Muscle of leg (tissue), 11 donors: Measurements from ENCODE around the gene EXT2. TPM values are rescaled to one million over a fixed set of nuclear protein-coding genes. Genes with fewer than 3 reads are reported as not detected.
A peak's percentile ranks its signal among the peaks of the same experiment; 100 is the strongest.

ENCODE experiments used
- DNase-seq: peaks from one replicate; pipeline ENCODE4 v3.0.0; 2013
- H3K27ac ChIP-seq: one replicate; pipeline ENCODE4 v1.5.1; 2013; ENCODE audit warnings: mild to moderate bottlenecking, low read length, control low read depth
- H3K27me3 ChIP-seq: one replicate; pipeline ENCODE4 v1.6.1; 2013; ENCODE audit warnings: low read length; ENCODE audit not compliant: control insufficient read depth, insufficient read depth
- H3K36me3 ChIP-seq: one replicate; pipeline ENCODE4 v1.6.1; 2013; ENCODE audit warnings: low read length; ENCODE audit not compliant: control insufficient read depth, insufficient read depth
- H3K4me1 ChIP-seq: one replicate; pipeline ENCODE4 v1.6.1; 2013; ENCODE audit warnings: low read length; ENCODE audit not compliant: control insufficient read depth, insufficient read depth
- H3K4me3 ChIP-seq: one replicate; pipeline ENCODE4 v1.5.1; 2013; ENCODE audit warnings: low read length, control low read depth
- H3K9me3 ChIP-seq: replicated peaks from 2 replicates; pipeline ENCODE4 v1.6.1; 2013; ENCODE audit warnings: low read depth, low read length; ENCODE audit not compliant: control insufficient read depth
- whole genome bisulfite sequencing: methylation state at CpG from one replicate; pipeline ENCODE4 v1.1.5; 2013; ENCODE audit warnings: missing lambda C conversion rate; ENCODE audit not compliant: insufficient coverage; 5-methylcytosine and 5-hydroxymethylcytosine counted together
- polyA plus RNA-seq, 8 donors: library from polyadenylated mRNA; unstranded; fragments of 120-200 nt; gene quantifications; one replicate each; pipeline versions ENCODE4 v1.2.1 to v1.2.3, GENCODE V29; 2013; ENCODE audit warnings: inconsistent platforms in 1 of 8, low replicate concordance in 1 of 8; ENCODE audit not compliant: insufficient read length in 8 of 8, insufficient read depth in 1 of 8
- total RNA-seq: library from RNA; stranded (reverse); fragments of 120-200 nt; gene quantifications from one replicate; pipeline ENCODE4 v1.2.4, GENCODE V29; 2013

EXT2 gene
- total and polyA plus RNA-seq, 9 donors, result 44.3 to 66.8 (median 56.2) TPM

- WGBS, result 100% methylated on average over 1 of the region's 6 CpGs
- no peak for DNase-seq
- Histone ChIP-seq H3K4me1 (peaks cover 2% of the 10 kb centered on the region), H3K27ac (no peak overlapping the region), H3K36me3 (no peaks in the 10 kb centered on the region), H3K27me3 (no peaks in the 10 kb centered on the region), H3K9me3 (peaks cover 2% of the 10 kb centered on the region), H3K4me3 (no peak overlapping the region)
Observed at GRCh38 chr11:44212128-44212527, 116.7 kb downstream of the EXT2 start.

GRCh38 chr11:44213148-44213547 is 117.7 kb downstream of the EXT2 start:
- Histone ChIP-seq H3K27me3 (no peaks in the 10 kb centered on the region), H3K4me1 (peaks cover 2% of the 10 kb centered on the region)
- WGBS, result no CpG with 5 or more reads among the region's 1 CpG

DNA sequence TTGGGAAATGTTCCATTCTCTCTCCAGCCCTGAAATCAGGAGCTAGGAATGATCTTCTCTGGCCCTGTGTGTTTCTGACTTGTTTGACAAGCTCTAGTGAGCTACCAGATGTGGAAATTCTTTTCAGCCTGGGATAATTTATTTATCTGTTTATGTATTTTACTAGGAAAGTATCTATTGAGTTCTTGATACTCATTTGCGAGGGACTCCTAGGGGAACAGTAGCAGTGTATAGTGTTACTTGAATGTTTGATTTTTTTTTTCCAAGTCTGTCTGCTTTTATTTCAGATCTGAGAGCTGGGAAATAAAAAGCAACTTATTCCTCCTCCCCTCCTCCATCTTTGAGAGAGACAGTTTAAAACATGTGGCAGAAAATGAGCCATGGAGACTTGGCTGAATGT is 122.0 kb downstream of the EXT2 start:
- WGBS, result no CpG with 5 or more reads among the region's 1 CpG
- no peaks in the 10 kb centered on the region for H3K27me3 ChIP-seq

More at GRCh38 chr11:44213148-44213547, 117.7 kb downstream of the EXT2 start:
- Histone ChIP-seq H3K4me3 (no peak overlapping the region), H3K36me3 (peaks cover 2% of the 10 kb centered on the region), H3K27ac (no peak overlapping the region), H3K9me3 (peaks cover 2% of the 10 kb centered on the region)
- no peak for DNase-seq

GRCh38 chr11:44219830-44220796 is 124.6 kb downstream of the EXT2 start:
- DNase-seq, result no peak
- no peak overlapping the region for H3K4me3 ChIP-seq
- peaks cover 7% of the 10 kb centered on the region for H3K4me1 ChIP-seq
- H3K27me3 ChIP-seq, result no peaks in the 10 kb centered on the region
- H3K9me3 ChIP-seq, result no peaks in the 10 kb centered on the region
- H3K27ac ChIP-seq, result no peak overlapping the region
- WGBS, result 74% methylated on average over 2 of the region's 4 CpGs
- H3K36me3 ChIP-seq, result peaks cover 3% of the 10 kb centered on the region

More for the DNA sequence above, 122.0 kb downstream of the EXT2 start:
- Histone ChIP-seq H3K27ac (peak overlapping the region; percentile 21), H3K4me1 (peaks cover 7% of the 10 kb centered on the region), H3K36me3 (peaks cover 3% of the 10 kb centered on the region), H3K4me3 (no peak overlapping the region), H3K9me3 (peaks cover 2% of the 10 kb centered on the region)
- peak; percentile 69 for DNase-seq

DNA sequence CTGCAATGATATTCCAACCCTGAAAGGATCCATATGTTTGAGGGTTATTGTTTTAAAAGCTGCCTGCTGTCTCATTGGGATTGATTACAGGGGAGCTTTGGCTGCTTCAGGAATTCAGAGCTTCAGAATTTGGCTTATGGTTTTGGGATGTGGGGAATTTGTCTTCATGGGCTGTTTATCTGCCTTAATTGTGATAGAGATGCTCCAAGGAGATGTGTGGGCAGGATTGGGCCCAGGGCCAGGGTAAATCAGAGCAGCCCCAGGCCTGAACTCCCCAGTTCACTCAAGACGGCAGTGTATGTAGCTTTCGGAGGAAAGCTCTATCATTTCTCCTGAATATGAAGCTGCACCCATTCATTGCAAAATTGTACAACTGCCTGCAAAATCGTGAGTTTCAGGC is 126.0 kb downstream of the EXT2 start:
- H3K4me3 ChIP-seq, result no peak overlapping the region
- H3K27me3 ChIP-seq, result no peaks in the 10 kb centered on the region
- peaks cover 12% of the 10 kb centered on the region for H3K4me1 ChIP-seq
- no peak for DNase-seq
- no peak overlapping the region for H3K27ac ChIP-seq
- no peaks in the 10 kb centered on the region for H3K9me3 ChIP-seq
- no CpG with 5 or more reads among the region's 3 CpGs for WGBS
- peaks cover 3% of the 10 kb centered on the region for H3K36me3 ChIP-seq

- DNase-seq, result no peak
- Histone ChIP-seq H3K4me3 (no peak overlapping the region), H3K27me3 (no peaks in the 10 kb centered on the region), H3K4me1 (peaks cover 15% of the 10 kb centered on the region), H3K36me3 (peaks cover 3% of the 10 kb centered on the region), H3K9me3 (no peaks in the 10 kb centered on the region), H3K27ac (no peak overlapping the region)
- no CpG with 5 or more reads among the region's 2 CpGs for WGBS
Observed at GRCh38 chr11:44221992-44222391, 126.5 kb downstream of the EXT2 start.

DNA sequence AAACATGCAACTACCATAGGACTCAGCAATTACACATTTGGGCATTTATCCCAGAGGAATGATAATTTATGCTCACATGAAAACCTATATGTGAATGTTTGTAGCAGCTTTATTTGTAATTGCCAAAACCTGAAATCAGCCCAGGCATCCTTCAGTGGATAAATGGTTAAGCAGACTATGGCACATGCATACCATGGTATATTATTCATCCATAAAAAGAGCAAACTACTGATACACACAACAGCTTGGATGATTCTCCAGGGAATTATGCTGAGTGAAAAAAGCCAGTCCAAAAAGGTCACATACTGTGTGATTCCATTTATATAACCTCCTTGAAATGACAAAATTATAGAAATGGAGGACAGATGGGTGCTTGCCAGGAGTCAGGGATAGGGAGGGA is 127.8 kb downstream of the EXT2 start:
- no peaks in the 10 kb centered on the region for H3K9me3 ChIP-seq
- H3K4me1 ChIP-seq, result peaks cover 19% of the 10 kb centered on the region
- H3K4me3 ChIP-seq, result no peak overlapping the region
- no peak for DNase-seq
- H3K36me3 ChIP-seq, result peaks cover under 1% of the 10 kb centered on the region
- no peaks in the 10 kb centered on the region for H3K27me3 ChIP-seq
- H3K27ac ChIP-seq, result no peak overlapping the region

- H3K27ac ChIP-seq, result peak overlapping the region; percentile 50
- peaks cover 32% of the 10 kb centered on the region for H3K4me1 ChIP-seq
- WGBS, result 83% methylated on average over 1 of the region's 3 CpGs
- DNase-seq, result peak; percentile 40
- H3K9me3 ChIP-seq, result no peaks in the 10 kb centered on the region
- H3K36me3 ChIP-seq, result no peaks in the 10 kb centered on the region
- H3K27me3 ChIP-seq, result no peaks in the 10 kb centered on the region
- no peak overlapping the region for H3K4me3 ChIP-seq
Observed at GRCh38 chr11:44224867-44225501, 129.5 kb downstream of the EXT2 start.

GRCh38 chr11:44226490-44226889 is 131.0 kb downstream of the EXT2 start:
- 53% methylated on average over 2 of the region's 2 CpGs for WGBS
- peaks cover 29% of the 10 kb centered on the region for H3K4me1 ChIP-seq
- no peaks in the 10 kb centered on the region for H3K27me3 ChIP-seq
- H3K36me3 ChIP-seq, result no peaks in the 10 kb centered on the region
- no peaks in the 10 kb centered on the region for H3K9me3 ChIP-seq
- no peak overlapping the region for H3K4me3 ChIP-seq
- no peak for DNase-seq
- no peak overlapping the region for H3K27ac ChIP-seq

- no peaks in the 10 kb centered on the region for H3K36me3 ChIP-seq
- no peaks in the 10 kb centered on the region for H3K9me3 ChIP-seq
- no peak overlapping the region for H3K4me3 ChIP-seq
- H3K27me3 ChIP-seq, result no peaks in the 10 kb centered on the region
- no peak overlapping the region for H3K27ac ChIP-seq
- WGBS, result no CpG with 5 or more reads among the region's 4 CpGs
- H3K4me1 ChIP-seq, result peaks cover 29% of the 10 kb centered on the region
- no peak for DNase-seq
Observed at GRCh38 chr11:44226945-44227344, 131.5 kb downstream of the EXT2 start.
